Aorta (tissue), 5 donors: ENCODE measurements around the gene MEP1A. TPM values are rescaled to one million over a fixed set of nuclear protein-coding genes. Genes with fewer than 3 reads are reported as not detected.
"Not testable (repeated sequence)": the region's sequence is repeated elsewhere in the genome, so short reads cannot be mapped to it uniquely, and the experiment has no call there.

Source experiments
- ATAC-seq: fragments of 200-7000 bp; cut with Tn5 transposase; one replicate; pipeline ENCODE4 v1.9.1; 2022; ENCODE audit warnings: moderate library complexity; ENCODE audit not compliant: low FRiP score
- DNase-seq, 2 donors: peaks; one replicate each; pipeline ENCODE4 v3.0.0-alpha.2; 2020
- H3K27ac ChIP-seq, 2 donors: one replicate each; pipeline ENCODE4 v1.5.1; 2013; ENCODE audit warnings: low read length in 2 of 2, mild to moderate bottlenecking in 2 of 2, moderate library complexity in 2 of 2, control low read depth in 1 of 2, inconsistent platforms in 1 of 2, low read depth in 1 of 2
- H3K27me3 ChIP-seq, 2 donors: one replicate each; pipeline ENCODE4 v1.6.1; 2013; ENCODE audit warnings: control low read depth in 1 of 2, low read length in 1 of 2, mild to moderate bottlenecking in 1 of 2, moderate library complexity in 1 of 2; ENCODE audit not compliant: insufficient read depth in 2 of 2, control insufficient read depth in 1 of 2
- H3K36me3 ChIP-seq, 2 donors: one replicate each; pipeline ENCODE4 v1.6.1; 2013; ENCODE audit warnings: control low read depth in 1 of 2, low read length in 1 of 2, mild to moderate bottlenecking in 1 of 2; ENCODE audit not compliant: insufficient read depth in 2 of 2, control insufficient read depth in 1 of 2
- H3K4me1 ChIP-seq, 2 donors: one replicate each; pipeline ENCODE4 v1.6.1; 2013; ENCODE audit warnings: low read length in 2 of 2, control low read depth in 1 of 2, mild to moderate bottlenecking in 1 of 2, moderate library complexity in 1 of 2; ENCODE audit not compliant: insufficient read depth in 2 of 2, control insufficient read depth in 1 of 2
- H3K4me3 ChIP-seq, 2 donors: one replicate each; pipeline ENCODE4 v1.5.1; 2013; ENCODE audit warnings: low read length in 2 of 2, control low read depth in 1 of 2, mild to moderate bottlenecking in 1 of 2
- H3K9me3 ChIP-seq: one replicate; pipeline ENCODE4 v1.6.1; 2013; ENCODE audit warnings: mild to moderate bottlenecking, low read length; ENCODE audit not compliant: control insufficient read depth
- whole genome bisulfite sequencing, 2 donors: extraction: QIAGEN DNeasy Blood & Tissue Kit; methylation state at CpG; one replicate each; pipeline ENCODE4 v1.1.7; 2013; 5-methylcytosine and 5-hydroxymethylcytosine counted together
- intact Hi-C, 2 donors: fragments of 100-400 bp; cut with DNase I; formaldehyde crosslinking; loops; one replicate each; pipeline versions ENCODE4 v1.14.2 to v1.15.0; 2022
- polyA plus RNA-seq, 2 donors: library from polyadenylated mRNA; stranded (reverse); fragments of 200-250 nt; gene quantifications; one replicate each; pipeline ENCODE4 v1.2.3, GENCODE V29; 2013
- total RNA-seq, 2 donors: library from RNA; stranded (reverse); fragmentation: NEBNext Ultra II Directional; extraction: Animal tissue kit (Norgen Biotek cat#: 25700); gene quantifications; one replicate each; pipeline ENCODE4 v1.2.1, GENCODE V29; 2021
- donor health status: healthy with polysubstance abuse.
- donor health status: Bipolar disorder and iron deficiency.
- donor health status: DM: no; HTN: no; CAD: no.
- donor health status: DM: no; HTN: no; CAD: no.
- donor health status: DM: yes; HTN: yes; CAD: no.

Gene MEP1A
- total and polyA plus RNA-seq, 4 donors: 0.10 to 13.6 TPM; not detected in 2

GRCh38 chr6:46756469-46757213 is 36.5 kb upstream of the MEP1A start:
- no peak overlapping the region for H3K4me3 ChIP-seq
- DNase-seq: no peak
- H3K4me1 ChIP-seq: no peaks in the 10 kb centered on the region
- 41 to 44% methylated on average over 7 of the region's 7 CpGs for WGBS, 2 donors
- no peak for ATAC-seq
- peaks cover 3% of the 10 kb centered on the region for H3K9me3 ChIP-seq
- peaks cover 0 to 2% of the 10 kb centered on the region in 2 donors for H3K27me3 ChIP-seq
- no peaks in the 10 kb centered on the region for H3K36me3 ChIP-seq
- H3K27ac ChIP-seq: no peak overlapping the region
- intact Hi-C loops: no loop called here

- peaks cover 3% of the 10 kb centered on the region for H3K9me3 ChIP-seq
- no peak overlapping the region for H3K27ac ChIP-seq
- intact Hi-C loops: no loop called here
- H3K27me3 ChIP-seq: peaks cover 0 to 2% of the 10 kb centered on the region in 2 donors
- no peak overlapping the region for H3K4me3 ChIP-seq
- no peaks in the 10 kb centered on the region for H3K4me1 ChIP-seq
- H3K36me3 ChIP-seq: no peaks in the 10 kb centered on the region
- ATAC-seq: no peak
- DNase-seq: no peak
- WGBS, 2 donors: 65 to 75% methylated on average over 2 of the region's 2 CpGs
Measured at GRCh38 chr6:46757214-46757596, 36.0 kb upstream of the MEP1A start.

GRCh38 chr6:46758960-46759753 is 34.0 kb upstream of the MEP1A start:
- ATAC-seq (no peak), DNase-seq (no peak)
- Histone ChIP-seq H3K9me3 (peaks cover 3% of the 10 kb centered on the region), H3K27ac (no peak overlapping the region), H3K27me3 (peaks cover 0 to 2% of the 10 kb centered on the region in 2 donors), H3K4me3 (no peak overlapping the region), H3K36me3 (no peaks in the 10 kb centered on the region), H3K4me1 (no peaks in the 10 kb centered on the region)
- 89% methylated on average over 4 of the region's 4 CpGs for WGBS, 2 donors
- intact Hi-C loops: no loop called here

GRCh38 chr6:46760925-46761324 is 32.3 kb upstream of the MEP1A start:
- H3K9me3 ChIP-seq: peaks cover 3% of the 10 kb centered on the region
- DNase-seq: no peak
- H3K4me1 ChIP-seq: no peaks in the 10 kb centered on the region
- 80 to 83% methylated on average over 3 of the region's 3 CpGs for WGBS, 2 donors
- no peaks in the 10 kb centered on the region for H3K36me3 ChIP-seq
- no peak for ATAC-seq
- H3K4me3 ChIP-seq: no peak overlapping the region
- intact Hi-C loops: no loop called here
- H3K27me3 ChIP-seq: no peaks in the 10 kb centered on the region
- H3K27ac ChIP-seq: no peak overlapping the region

GRCh38 chr6:46763466-46763865 is 29.7 kb upstream of the MEP1A start:
- peaks cover 3% of the 10 kb centered on the region for H3K9me3 ChIP-seq
- 42 to 64% methylated on average over 2 of the region's 2 CpGs for WGBS, 2 donors

GRCh38 chr6:46764280-46764679 is 28.9 kb upstream of the MEP1A start:
- H3K36me3 ChIP-seq, DNase-seq, H3K9me3 ChIP-seq, ATAC-seq, H3K4me3 ChIP-seq, intact Hi-C loops, H3K27ac ChIP-seq, H3K27me3 ChIP-seq, H3K4me1 ChIP-seq: not testable (repeated sequence)
- 89 to 94% methylated on average over 10 of the region's 10 CpGs for WGBS, 2 donors

More at GRCh38 chr6:46763466-46763865, 29.7 kb upstream of the MEP1A start:
- DNase-seq (no peak), ATAC-seq (no peak)
- intact Hi-C loops: no loop called here
- Histone ChIP-seq H3K4me1 (no peaks in the 10 kb centered on the region), H3K36me3 (no peaks in the 10 kb centered on the region), H3K4me3 (no peak overlapping the region), H3K27me3 (no peaks in the 10 kb centered on the region), H3K27ac (no peak overlapping the region)

- H3K4me1 ChIP-seq: no peaks in the 10 kb centered on the region
- WGBS, 2 donors: 92% methylated on average over 5 of the region's 5 CpGs
- no peak for ATAC-seq
- peaks cover 3% of the 10 kb centered on the region for H3K9me3 ChIP-seq
- no peak overlapping the region for H3K4me3 ChIP-seq
- no peak for DNase-seq
- no peak overlapping the region for H3K27ac ChIP-seq
- intact Hi-C loops: no loop called here
- H3K27me3 ChIP-seq: no peaks in the 10 kb centered on the region
- H3K36me3 ChIP-seq: no peaks in the 10 kb centered on the region
Measured at GRCh38 chr6:46764961-46765360, 28.2 kb upstream of the MEP1A start.

GRCh38 chr6:46772016-46772415 is 21.2 kb upstream of the MEP1A start:
- intact Hi-C loops: no loop called here
- no peaks in the 10 kb centered on the region for H3K36me3 ChIP-seq
- H3K27me3 ChIP-seq: no peaks in the 10 kb centered on the region
- no peak overlapping the region for H3K27ac ChIP-seq
- H3K9me3 ChIP-seq: no peaks in the 10 kb centered on the region
- WGBS, 2 donors: 88 to 95% methylated on average over 1 of the region's 1 CpG
- no peak overlapping the region for H3K4me3 ChIP-seq
- DNase-seq (no peak), ATAC-seq (no peak)
- H3K4me1 ChIP-seq: no peaks in the 10 kb centered on the region

GRCh38 chr6:46772762-46773161 is 20.4 kb upstream of the MEP1A start:
- Histone ChIP-seq H3K27ac (no peak overlapping the region), H3K4me3 (no peak overlapping the region), H3K36me3 (no peaks in the 10 kb centered on the region), H3K9me3 (no peaks in the 10 kb centered on the region), H3K4me1 (no peaks in the 10 kb centered on the region), H3K27me3 (no peaks in the 10 kb centered on the region)
- DNase-seq (peak in 1 of 2 donors; percentile 76), ATAC-seq (peak; percentile 70)
- intact Hi-C loops: no loop called here
- 57 to 79% methylated on average over 2 of the region's 2 CpGs for WGBS, 2 donors
